ENCODE data around the gene AAGAB.
"Not testable (repeated sequence)": the region's sequence is repeated elsewhere in the genome, so short reads cannot be mapped to it uniquely, and the experiment has no call there.

The AAGAB gene, protein sequence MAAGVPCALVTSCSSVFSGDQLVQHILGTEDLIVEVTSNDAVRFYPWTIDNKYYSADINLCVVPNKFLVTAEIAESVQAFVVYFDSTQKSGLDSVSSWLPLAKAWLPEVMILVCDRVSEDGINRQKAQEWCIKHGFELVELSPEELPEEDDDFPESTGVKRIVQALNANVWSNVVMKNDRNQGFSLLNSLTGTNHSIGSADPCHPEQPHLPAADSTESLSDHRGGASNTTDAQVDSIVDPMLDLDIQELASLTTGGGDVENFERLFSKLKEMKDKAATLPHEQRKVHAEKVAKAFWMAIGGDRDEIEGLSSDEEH

DNA sequence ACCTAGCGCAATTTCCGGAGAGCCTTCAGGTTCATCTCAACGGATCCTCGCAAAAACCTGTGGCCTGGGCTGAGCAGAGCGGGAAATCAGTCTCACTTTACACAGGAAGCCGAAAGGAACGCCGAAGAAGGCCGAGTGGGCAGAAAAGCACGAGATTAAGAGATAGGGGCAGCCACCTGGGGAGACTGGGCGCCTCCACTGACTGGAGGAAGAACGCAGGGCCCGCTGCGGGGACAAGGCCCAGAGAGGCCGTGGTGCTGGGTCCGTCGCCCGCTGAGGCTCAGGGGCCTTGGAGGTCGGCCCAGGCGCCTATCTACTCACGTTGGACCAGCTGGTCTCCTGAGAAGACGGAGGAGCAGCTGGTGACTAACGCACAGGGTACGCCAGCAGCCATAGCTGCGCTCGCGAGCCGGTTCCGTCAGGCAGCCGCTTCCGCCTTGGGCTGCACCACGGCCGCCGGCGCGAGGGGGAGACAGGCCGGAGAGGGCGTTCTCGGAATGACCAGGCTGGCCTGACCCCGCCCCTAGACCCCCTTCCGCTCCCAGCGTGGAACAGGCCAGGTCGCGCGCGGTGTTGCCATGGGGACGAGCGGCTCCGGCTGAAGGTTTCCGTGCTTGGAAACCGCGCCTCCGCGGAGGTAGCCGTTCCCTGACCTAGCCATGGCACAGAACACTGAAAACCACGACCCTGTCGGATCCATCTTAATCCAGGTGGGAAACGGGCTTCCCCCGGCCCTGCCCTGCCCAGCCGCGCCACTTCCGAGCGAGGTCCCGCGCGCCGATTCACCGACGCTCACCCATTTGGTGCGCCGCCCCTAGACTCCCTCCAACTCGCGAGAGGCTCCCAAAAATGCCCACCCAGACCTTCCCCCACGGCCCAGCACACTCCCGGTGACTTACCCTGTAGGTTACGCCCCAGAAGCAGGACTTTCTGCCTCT lies at the start of gene AAGAB, which contains the start of gene IQCH:
Gene AAGAB (minus strand): TSS at position 424 of the 938 bp plus-strand sequence. CDS start 30 bp downstream, at position 394.
Gene IQCH (plus strand): TSS at position 549 of the 938 bp plus-strand sequence. CDS start 111 bp downstream, at position 660.
- FAIRE-seq, result peak; percentile 93
- peak; percentile 99 for DNase-seq (ENCODE audit: extremely low spot score, insufficient read length, low read depth)

DNA sequence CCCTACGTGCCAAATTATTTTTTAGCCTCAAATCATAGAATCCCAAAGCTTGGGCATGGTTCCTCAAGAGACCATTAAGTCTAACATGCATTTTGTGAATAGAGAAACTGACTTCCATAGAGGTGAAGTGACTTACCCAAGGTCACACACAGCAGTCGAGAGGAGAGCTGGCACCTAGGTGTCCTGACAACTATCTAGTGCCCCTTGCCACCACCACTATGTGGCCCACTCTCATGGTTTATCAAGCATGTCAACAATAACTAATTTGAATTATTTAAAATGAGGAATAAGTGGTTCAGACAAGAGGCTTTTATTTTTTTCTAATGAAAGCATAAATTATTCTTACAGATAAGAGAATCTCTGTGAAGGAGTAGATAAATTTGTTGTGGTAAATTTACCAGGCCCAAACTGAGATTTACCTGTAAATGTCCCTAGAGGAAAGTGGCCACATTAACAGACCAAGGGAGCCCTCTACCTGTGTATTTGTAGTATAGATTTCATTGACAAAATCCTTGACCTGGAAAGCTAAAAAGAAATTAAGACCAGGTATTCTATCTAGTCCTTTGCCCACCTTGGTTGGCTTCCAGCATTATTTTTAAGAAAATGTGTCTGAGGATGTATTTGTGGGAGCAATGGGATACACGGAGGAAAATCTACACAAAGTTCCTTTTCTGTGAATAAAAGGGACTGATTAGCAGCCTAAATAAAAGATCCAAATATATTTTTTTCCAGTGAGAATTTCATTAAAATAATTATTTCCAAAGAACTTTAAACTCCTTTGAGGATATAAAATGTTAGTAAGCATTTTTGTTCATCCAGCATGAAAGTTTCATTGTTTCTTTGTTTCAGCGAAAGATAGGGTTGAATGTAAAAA lies 49.3 kb upstream of the AAGAB start:
- FAIRE-seq (peak; percentile 54), DNase-seq (ENCODE audit: extremely low spot score, insufficient read length, low read depth) (no peak)

DNA sequence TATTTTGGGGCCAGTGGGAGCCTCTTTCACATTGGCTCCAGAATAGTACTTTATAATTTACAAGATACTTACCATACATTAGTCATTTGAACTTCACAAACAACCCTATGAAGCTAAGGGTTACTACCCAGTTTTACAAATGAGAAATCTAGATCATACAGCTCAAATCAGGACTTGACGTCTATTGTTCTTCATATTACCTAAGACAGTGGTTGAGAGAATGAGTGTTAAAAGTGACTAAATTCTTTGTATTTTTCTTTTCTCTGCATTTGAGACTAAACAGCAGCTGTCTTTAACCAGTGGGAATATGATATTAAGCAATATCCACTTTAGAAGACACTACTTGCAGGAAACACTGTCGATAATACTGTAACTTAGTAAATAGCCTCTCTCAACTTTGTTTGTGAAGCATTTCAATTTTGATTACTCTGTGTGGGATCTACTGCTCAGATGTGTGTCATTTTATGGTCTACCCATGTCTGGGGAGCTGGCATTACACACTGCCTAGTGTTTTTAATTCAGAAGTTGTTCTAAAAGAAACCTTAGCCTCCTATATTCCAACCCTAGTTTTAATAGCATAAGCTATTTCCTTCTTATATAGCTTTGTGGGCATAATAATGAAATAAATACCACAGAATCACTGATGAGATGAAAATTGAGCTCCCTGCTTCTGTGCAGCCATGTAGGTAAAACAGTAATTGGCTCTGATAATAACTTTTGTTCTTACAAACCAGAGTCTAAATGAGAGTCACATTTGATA lies 46.0 kb upstream of the AAGAB start:
- FAIRE-seq (no peak), DNase-seq (ENCODE audit: extremely low spot score, insufficient read length, low read depth) (no peak)

DNA sequence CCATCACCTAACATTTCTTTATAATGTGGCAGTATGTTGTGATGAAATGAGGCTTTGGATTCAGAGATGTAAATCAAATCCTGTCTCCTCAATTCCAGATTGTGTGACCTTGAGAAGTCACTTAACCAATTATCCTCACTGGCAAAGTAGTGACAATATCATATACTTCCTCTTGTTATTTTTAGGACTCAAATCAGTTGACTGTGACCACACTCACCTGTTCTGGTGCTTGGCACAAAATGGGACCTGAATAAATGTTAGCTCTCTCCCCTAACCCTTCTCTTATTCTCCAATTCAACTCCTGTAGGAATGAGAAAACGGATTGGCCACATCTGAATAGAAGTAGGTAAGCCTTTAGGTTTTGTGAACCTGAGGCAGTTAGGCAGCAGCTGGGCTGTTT lies 42.2 kb upstream of the AAGAB start:
- no peak for DNase-seq (ENCODE audit: extremely low spot score, insufficient read length, low read depth)
- no peak for FAIRE-seq

DNA sequence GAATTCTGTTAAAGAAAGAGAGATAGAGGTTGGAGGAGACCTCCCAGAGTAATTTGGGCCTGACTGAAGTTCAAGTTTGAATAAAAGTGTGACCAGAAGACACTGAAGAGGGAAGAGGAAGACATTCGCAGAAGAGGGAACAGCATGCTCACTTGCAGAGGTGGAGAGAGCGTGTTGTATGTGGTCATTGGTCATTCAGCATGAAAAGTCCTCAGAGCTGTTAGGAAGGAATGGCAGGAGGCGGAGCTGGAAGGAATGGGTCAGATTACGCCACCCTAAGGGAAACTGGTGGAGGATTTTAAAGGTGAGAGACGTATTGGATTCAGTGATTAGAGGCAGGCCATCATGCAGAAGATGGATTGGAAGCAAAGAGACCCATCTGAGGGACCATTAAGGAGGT lies 41.7 kb upstream of the AAGAB start:
- no peak for FAIRE-seq

DNA sequence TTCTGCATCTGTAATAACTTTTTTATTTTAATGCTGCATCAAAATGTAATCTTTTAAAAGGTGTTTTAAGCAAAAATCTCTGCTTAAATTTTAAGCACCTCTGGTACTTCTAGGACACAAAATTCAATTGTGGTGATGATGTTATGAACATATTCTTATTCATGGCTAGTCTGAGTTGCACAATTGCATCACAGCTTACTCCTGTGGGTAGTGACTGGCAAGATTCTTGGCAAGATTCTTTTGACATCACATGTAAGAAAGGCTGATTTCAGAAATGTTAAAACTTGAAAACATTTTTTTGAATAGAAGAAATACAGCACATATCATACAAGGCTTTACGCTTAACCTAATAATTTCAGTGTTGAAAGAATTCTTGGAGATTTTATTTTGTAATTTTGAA lies 35.9 kb upstream of the AAGAB start:
- FAIRE-seq (no peak), DNase-seq (ENCODE audit: extremely low spot score, insufficient read length, low read depth) (no peak)

More for the DNA sequence above, 41.7 kb upstream of the AAGAB start:
- no peak for DNase-seq (ENCODE audit: extremely low spot score, insufficient read length, low read depth)

DNA sequence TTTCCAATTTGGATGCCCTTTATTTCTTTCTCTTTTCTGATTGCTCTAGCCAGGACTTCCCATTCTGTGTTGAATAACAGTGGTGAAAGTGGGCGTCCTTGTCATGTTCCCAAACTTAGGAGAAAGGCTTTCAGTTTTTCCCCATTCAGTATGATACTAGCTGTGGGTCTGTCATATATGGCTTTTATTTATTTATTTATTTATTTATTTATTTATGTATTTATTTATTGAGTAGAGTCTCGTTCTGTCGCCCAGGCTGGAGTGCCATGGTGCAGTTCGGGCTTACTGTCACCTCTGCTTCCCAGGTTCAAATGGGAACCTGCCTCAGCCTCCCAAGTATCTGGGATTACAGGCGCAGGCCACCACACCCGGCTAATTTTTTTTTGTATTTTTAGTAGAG lies 31.9 kb upstream of the AAGAB start:
- not testable (repeated sequence) for DNase-seq (ENCODE audit: extremely low spot score, insufficient read length, low read depth); FAIRE-seq

DNA sequence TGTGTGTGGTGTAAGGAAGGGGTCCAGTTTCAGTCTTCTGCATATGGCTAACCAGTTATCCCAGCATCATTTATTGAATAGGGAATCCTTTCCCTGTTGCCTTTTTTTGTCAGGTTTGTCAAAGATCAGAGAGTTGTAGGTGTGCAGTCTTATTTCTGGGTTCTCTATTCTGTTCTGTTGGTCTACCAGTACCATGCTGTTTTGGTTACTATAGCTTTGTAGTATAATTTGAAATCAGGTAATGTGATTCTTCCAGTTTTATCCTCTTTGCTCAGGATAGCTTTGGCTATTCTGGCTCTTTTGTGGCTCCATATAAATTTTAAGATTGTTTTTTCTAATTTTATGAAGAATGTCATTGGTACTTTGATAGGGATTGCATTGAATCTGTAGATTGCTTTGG lies 31.2 kb upstream of the AAGAB start:
- DNase-seq (ENCODE audit: extremely low spot score, insufficient read length, low read depth); FAIRE-seq: not testable (repeated sequence)

DNA sequence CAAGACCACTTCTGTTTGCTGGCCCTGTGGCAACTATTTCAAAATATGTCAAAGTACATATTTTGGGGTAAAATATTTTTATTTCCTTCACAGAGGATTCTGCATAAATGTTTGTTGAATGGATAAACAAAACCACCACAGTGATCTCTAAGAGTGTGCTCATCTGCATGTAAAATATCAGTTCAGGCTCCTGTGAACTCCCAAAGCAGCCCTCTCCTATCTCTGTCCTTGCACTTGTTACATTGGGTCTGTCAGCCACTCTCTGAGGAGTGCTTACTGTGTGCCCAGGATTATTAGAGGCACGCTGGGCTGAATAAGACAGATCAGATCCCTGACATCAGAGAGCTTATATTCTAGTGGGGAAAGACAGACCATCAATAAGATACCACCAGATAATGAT lies 27.3 kb upstream of the AAGAB start:
- FAIRE-seq (no peak), DNase-seq (ENCODE audit: extremely low spot score, insufficient read length, low read depth) (no peak)

DNA sequence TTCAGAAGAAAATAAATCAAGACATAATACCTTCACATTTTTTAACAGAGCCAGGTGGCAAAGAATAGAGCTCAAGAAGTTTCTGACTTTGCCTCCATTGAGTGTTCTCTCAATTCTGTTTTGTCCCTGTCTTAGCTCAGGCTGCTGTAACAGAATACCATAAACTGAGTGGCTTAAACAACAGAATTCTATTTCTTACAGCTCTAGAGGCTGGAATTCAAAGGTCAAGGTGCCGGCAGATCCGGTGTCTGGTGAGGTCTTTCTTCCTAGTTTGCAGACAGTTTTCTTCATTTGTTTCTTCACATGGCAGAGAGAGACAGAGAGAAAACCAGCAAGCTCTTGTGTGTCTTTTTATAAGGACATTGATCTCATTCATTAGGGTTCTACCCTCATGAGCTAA lies 25.8 kb upstream of the AAGAB start:
- FAIRE-seq (no peak), DNase-seq (ENCODE audit: extremely low spot score, insufficient read length, low read depth) (no peak)

DNA sequence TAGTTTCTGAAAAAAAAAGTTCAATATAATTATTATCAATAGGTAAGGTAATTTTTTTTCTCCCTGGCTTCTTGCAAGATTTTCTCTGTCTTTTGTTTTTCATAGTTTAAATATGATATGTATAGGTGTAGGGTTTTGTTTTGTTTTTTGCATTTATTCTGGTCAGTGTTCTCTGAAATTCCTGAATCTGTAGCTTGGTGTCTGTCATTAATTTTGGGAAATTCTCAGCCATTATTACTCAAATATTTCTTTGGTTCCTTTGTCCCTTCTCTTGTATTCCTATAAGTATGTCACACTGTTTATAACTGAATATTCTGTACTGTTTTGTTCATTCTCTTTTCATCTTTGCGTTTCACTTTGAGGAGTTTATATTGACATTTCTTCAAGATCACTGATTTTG lies 22.2 kb upstream of the AAGAB start:
- DNase-seq (ENCODE audit: extremely low spot score, insufficient read length, low read depth) (no peak), FAIRE-seq (no peak)

DNA sequence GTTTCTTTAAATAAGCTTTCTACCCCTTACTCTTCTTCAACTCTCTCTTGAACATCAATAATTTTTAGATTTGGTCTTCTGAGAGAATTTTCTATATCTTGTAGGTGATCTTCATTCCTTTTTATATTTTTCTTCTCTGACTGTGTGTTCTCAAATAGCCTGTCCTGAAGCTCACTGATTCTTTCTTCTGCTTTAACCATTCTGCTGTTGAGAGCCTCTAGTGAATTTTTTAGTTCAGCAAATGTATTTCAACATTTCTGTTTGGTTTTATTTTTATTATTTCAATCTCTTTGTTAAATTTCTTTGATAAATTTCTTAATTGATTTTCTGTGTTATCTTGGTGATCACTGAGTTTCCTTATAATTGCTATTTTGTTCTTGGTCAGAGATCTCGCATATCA lies 19.8 kb upstream of the AAGAB start:
- DNase-seq (ENCODE audit: extremely low spot score, insufficient read length, low read depth), result no peak
- no peak for FAIRE-seq

DNA sequence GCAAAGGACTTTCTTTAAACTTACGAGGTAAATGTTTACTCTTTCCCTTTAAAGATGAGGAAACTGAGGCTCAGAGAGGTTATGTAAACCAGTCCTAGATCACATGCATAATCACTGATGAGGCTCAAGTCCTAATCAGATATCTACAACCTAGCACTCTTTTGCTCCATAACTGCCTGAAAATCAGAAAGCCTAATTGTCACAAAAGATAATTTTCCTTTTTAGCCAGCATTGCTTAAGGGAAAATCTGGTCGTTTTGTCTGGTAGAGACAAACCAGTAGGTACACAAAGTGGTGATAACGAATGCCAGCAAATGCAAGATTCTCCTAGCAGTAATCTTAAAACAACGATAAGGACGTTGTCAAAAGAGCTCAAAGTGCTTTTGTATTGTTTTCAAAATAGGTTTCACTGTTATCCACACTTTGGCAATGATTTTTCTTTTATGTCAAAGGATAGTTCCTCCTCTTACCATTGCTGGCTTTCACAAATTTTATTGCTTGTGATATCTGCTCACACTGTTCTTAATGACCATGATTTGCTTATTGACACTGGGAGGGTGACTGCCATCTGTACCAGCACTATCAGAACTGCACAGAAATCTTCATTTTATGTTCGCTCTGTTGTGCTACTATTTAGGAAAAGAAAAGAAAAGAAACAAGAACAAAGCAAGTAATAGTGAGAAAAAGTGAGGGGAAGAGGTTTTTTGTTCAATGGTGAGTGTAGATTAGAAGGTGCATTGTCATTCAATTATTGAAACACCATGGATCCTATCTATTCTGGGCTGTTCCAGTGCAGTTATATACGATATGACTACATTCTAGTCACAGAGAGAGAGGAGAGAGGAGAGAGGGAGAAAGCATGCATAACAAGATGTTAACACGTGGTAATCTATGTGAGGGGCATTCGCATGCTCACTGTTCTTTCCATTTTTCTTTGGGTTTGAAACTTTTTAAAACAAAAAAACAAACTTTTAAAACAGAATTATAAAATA lies 13.8 kb upstream of the AAGAB start:
- FAIRE-seq (no peak), DNase-seq (ENCODE audit: extremely low spot score, insufficient read length, low read depth) (no peak)

DNA sequence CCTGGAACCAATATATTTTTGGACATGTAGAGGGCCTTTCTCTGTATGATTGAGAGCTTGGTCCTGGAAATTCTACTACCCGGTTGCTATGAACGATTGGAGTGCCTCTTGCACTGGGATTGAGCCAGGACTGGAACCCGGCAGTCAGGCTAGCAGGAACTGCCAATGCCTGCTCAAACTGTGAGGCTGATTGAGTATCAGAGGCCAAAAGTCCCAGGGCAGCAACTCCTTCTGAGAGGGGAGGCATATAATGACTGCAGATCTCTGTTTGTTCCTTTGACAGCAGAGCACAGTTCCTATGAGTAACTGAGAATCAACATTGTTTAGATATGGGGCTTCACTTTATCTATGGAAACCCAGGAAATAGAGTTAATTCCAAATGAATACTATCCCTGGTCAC lies 13.0 kb upstream of the AAGAB start:
- FAIRE-seq, result no peak

DNA sequence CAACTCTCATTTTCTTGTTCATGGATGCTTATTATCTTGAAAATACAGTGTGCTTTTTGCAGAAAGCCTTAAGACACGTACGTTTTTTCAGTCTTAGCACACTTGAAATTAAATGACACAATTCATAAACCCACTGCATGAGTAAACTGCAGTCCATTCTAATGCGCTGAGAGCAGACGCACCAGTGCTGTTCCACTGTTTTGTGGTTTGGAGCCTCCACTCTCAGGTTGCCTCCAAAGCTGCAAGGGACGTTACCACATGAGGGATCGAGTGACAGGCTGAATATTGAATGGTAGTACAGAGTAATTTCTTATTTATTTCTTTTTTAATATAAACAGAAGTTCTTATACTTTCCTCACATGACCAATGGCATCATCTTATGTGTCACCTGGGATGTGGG lies 12.4 kb upstream of the AAGAB start:
- FAIRE-seq, result no peak

More for the DNA sequence above, 13.0 kb upstream of the AAGAB start:
- DNase-seq (ENCODE audit: extremely low spot score, insufficient read length, low read depth), result no peak

DNA sequence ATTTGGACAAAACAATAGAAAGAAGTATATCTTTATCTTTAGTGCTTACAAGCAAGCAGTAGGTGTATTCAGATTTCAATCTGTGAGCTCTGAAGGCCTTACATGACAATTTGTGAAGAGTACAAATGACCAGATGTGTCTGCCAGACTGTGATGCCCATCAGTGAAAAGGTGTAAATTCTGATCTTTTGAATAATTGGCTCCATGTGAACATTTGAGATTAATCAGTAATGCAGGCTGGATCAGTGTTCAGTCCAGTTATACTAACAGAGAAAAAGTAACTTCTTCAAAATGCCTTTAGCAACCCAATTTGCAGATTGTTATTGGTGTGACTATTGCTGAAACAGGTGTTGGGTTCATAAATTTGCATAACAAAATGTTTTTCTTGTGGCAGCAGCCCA lies 5.3 kb upstream of the AAGAB start:
- FAIRE-seq, result no peak
- DNase-seq (ENCODE audit: extremely low spot score, insufficient read length, low read depth), result no peak

More for the DNA sequence above, 12.4 kb upstream of the AAGAB start:
- DNase-seq (ENCODE audit: extremely low spot score, insufficient read length, low read depth), result no peak

DNA sequence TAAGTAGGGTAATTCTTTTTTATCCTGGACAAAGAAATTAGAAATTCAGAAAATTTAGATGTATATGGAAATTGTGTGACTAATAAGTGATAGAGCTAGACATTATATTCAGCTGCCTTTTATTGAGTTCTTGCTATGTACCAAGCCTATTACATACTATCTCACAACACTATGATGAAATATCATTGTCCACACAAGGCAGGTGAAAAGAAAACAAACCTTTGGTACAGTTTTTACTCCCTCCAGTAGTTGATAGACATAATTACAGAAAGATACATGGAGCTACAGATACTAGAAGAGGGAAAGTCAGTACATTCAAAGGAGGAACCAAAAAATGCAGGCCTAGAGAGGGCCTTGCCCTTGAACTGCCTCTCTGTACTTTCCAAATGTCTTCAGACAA lies 4.9 kb upstream of the AAGAB start:
- DNase-seq (ENCODE audit: extremely low spot score, insufficient read length, low read depth) (no peak), FAIRE-seq (no peak)

DNA sequence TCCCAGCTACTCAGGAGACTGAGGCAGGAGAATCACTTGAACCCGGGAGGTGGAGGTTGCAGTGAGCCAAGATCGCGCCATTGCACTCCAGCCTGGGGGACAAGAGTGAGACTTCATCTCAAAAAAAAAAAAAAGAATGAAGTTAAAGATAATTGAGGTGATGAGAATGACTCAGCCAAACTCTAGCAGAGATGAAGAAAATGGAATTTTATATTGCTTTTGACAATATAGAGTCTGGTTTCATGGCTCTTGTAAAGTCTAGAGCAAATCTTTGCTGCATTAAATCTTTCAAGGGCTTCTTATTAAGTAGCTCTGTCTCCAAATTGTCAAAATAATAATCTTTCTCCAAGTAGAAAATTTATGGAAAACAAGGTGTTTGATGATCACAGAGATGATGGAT lies 4.0 kb upstream of the AAGAB start:
- not testable (repeated sequence) for DNase-seq (ENCODE audit: extremely low spot score, insufficient read length, low read depth); FAIRE-seq

All from GM18507 (cell line).